GM12878 (cell line): Measurements from ENCODE around the gene TM4SF1.

Experiments used
- HCFC1 ChIP-seq: fragments of 150-350 bp; IDR thresholded peaks from 2 replicates; pipeline ENCODE4 v1.6.1; 2014; ENCODE audit warnings: low read length
- HDGF ChIP-seq: fragments of 450-650 bp; IDR thresholded peaks from 2 replicates; pipeline ENCODE4 v1.6.1; 2016; ENCODE audit warnings: antibody characterized with exemption
- NRF1 ChIP-seq: conservative IDR thresholded peaks from 2 replicates; pipeline ENCODE4 v1.6.1; 2011; ENCODE audit warnings: mild to moderate bottlenecking, low read depth, low read length, improper control_type of control experiment
- PKNOX1 ChIP-seq: fragments of 450-650 bp; IDR thresholded peaks from 2 replicates; pipeline ENCODE4 v1.6.1; 2016; ENCODE audit warnings: mild to moderate bottlenecking
- RB1 ChIP-seq: fragments of 450-650 bp; formaldehyde crosslinking; IDR thresholded peaks from 2 replicates; pipeline ENCODE4 v1.6.1; 2017; ENCODE audit warnings: mild to moderate bottlenecking, borderline replicate concordance
- SIN3A ChIP-seq: IDR thresholded peaks from 2 replicates; pipeline ENCODE4 v1.6.1; 2012; ENCODE audit warnings: low read depth, low read length, improper control_type of control experiment
- TF ChIP-seq, protein P1 (sequence below), 3 experiments: IDR thresholded peaks in 2 of 3; conservative IDR thresholded peaks in 1 of 3; 2 replicates each; pipeline ENCODE4 v1.5.1; 2011; ENCODE audit warnings: low read depth in 3 of 3, low read length in 3 of 3, mild to moderate bottlenecking in 3 of 3, control low read depth in 2 of 3, moderate library complexity in 2 of 3, inconsistent platforms in 1 of 3, mixed read lengths in 1 of 3; ENCODE audit not compliant: control insufficient read depth in 2 of 3, insufficient read depth in 1 of 3; ENCODE audit errors: extremely low read depth in 1 of 3

- TF ChIP-seq, protein P1, sequence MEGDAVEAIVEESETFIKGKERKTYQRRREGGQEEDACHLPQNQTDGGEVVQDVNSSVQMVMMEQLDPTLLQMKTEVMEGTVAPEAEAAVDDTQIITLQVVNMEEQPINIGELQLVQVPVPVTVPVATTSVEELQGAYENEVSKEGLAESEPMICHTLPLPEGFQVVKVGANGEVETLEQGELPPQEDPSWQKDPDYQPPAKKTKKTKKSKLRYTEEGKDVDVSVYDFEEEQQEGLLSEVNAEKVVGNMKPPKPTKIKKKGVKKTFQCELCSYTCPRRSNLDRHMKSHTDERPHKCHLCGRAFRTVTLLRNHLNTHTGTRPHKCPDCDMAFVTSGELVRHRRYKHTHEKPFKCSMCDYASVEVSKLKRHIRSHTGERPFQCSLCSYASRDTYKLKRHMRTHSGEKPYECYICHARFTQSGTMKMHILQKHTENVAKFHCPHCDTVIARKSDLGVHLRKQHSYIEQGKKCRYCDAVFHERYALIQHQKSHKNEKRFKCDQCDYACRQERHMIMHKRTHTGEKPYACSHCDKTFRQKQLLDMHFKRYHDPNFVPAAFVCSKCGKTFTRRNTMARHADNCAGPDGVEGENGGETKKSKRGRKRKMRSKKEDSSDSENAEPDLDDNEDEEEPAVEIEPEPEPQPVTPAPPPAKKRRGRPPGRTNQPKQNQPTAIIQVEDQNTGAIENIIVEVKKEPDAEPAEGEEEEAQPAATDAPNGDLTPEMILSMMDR (IDR thresholded peaks at IDR 0.05 in 2 of 3, conservative IDR thresholded peaks at IDR 0.05 in 1 of 3; ENCODE audit: control insufficient read depth in 2 of 3, extremely low read depth in 1 of 3, insufficient read depth in 1 of 3, low read depth in 3 of 3, low read length in 3 of 3): no peak
- TF ChIP-seq RB1 (no peak), HDGF (no peak), NRF1 (no peak), HCFC1 (no peak), PKNOX1 (no peak), SIN3A (no peak)
Measured at GRCh38 chr3:149402481-149402880, 25.0 kb upstream of the TM4SF1 start.
